Peyer's patch (tissue), 4 donors: ENCODE data around the gene LTBP1.

Source experiments
- POLR2A ChIP-seq, 2 donors: fragments of 450-650 bp; IDR thresholded peaks; one replicate each; pipeline ENCODE4 v1.5.1; 2017; ENCODE audit warnings: antibody characterized with exemption in 2 of 2, mild to moderate bottlenecking in 2 of 2, moderate library complexity in 2 of 2
- TF ChIP-seq, protein P1 (sequence below), 6 experiments: fragments of 450-650 bp in 4 of 6; fragments of 200-600 bp in 2 of 6; sonication (generic) in 1 of 6; IDR thresholded peaks; one replicate each; pipeline ENCODE4 v1.5.1; 2017 to 2019; ENCODE audit warnings: antibody characterized with exemption in 6 of 6, mild to moderate bottlenecking in 3 of 6, moderate library complexity in 1 of 6

DNA sequence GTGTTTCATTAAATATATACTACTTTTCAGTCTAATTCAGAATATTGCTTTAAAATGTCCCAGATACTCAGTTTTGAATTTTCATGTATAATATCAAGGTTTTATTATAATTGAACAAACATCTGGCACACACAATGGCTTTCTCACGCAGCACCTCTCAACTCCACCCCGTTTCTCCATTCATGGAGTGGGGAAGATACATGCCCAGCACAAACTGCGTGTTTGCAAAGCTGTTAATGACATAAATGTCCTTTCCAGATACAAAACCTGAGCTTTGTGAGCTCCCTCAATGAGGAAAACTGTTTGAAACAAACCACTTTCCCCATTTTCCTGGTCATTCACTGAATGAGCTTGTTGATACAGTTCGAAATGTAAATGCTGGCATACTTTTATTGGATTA, 379.3 kb downstream of the LTBP1 start:
- TF ChIP-seq, protein P1, sequence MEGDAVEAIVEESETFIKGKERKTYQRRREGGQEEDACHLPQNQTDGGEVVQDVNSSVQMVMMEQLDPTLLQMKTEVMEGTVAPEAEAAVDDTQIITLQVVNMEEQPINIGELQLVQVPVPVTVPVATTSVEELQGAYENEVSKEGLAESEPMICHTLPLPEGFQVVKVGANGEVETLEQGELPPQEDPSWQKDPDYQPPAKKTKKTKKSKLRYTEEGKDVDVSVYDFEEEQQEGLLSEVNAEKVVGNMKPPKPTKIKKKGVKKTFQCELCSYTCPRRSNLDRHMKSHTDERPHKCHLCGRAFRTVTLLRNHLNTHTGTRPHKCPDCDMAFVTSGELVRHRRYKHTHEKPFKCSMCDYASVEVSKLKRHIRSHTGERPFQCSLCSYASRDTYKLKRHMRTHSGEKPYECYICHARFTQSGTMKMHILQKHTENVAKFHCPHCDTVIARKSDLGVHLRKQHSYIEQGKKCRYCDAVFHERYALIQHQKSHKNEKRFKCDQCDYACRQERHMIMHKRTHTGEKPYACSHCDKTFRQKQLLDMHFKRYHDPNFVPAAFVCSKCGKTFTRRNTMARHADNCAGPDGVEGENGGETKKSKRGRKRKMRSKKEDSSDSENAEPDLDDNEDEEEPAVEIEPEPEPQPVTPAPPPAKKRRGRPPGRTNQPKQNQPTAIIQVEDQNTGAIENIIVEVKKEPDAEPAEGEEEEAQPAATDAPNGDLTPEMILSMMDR (IDR thresholded peaks at IDR 0.05), result no peak
- TF ChIP-seq POLR2A (IDR thresholded peaks at IDR 0.05), result no peak
